Endodermal cell (in vitro differentiated cells): ENCODE data around the gene AGAP3. TPM values are rescaled to one million over a fixed set of nuclear protein-coding genes. Genes with fewer than 3 reads are reported as not detected.

Source experiments
- DNase-seq: peaks from one replicate; pipeline ENCODE4 v3.0.0-alpha.2; 2017
- H3K27ac ChIP-seq: 2 replicates; pipeline ENCODE4 v1.5.1; 2013; ENCODE audit warnings: mild to moderate bottlenecking, low read depth, low read length, moderate library complexity
- H3K27me3 ChIP-seq: 2 replicates; pipeline ENCODE4 v1.6.1; 2013; ENCODE audit warnings: mild to moderate bottlenecking, low read length, moderate library complexity; ENCODE audit not compliant: insufficient read depth, control insufficient read depth, poor library complexity, severe bottlenecking
- H3K36me3 ChIP-seq: 2 replicates; pipeline ENCODE4 v1.7.0; 2013; ENCODE audit warnings: mild to moderate bottlenecking, low read length, moderate library complexity; ENCODE audit not compliant: control insufficient read depth, insufficient read depth
- H3K4me1 ChIP-seq: one replicate; pipeline ENCODE4 v1.7.0; 2013; ENCODE audit warnings: low read length; ENCODE audit not compliant: control insufficient read depth, insufficient read depth
- H3K4me3 ChIP-seq: 2 replicates; pipeline ENCODE4 v1.5.1; 2013; ENCODE audit warnings: mild to moderate bottlenecking, low read length, moderate library complexity
- H3K9ac ChIP-seq: 2 replicates; pipeline ENCODE4 v1.6.1; 2013; ENCODE audit warnings: mild to moderate bottlenecking, low read length, moderate library complexity; ENCODE audit not compliant: poor library complexity, severe bottlenecking; ENCODE audit errors: extremely low read depth
- H3K9me3 ChIP-seq: 2 replicates; pipeline ENCODE4 v1.6.1; 2013; ENCODE audit warnings: mild to moderate bottlenecking, low read length, moderate library complexity; ENCODE audit not compliant: control insufficient read depth
- H3K27ac Mint-ChIP-seq: 2 replicates; pipeline ENCODE4 v1.8.0; 2020; ENCODE audit warnings: mixed read lengths
- H3K27me3 Mint-ChIP-seq: 2 replicates; pipeline ENCODE4 v1.8.0; 2021; ENCODE audit warnings: mild to moderate bottlenecking, mixed read lengths; ENCODE audit not compliant: insufficient read depth
- H3K36me3 Mint-ChIP-seq: 2 replicates; pipeline ENCODE4 v1.8.0; 2020; ENCODE audit warnings: low read depth, mixed read lengths
- H3K4me1 Mint-ChIP-seq: 2 replicates; pipeline ENCODE4 v1.8.0; 2020; ENCODE audit warnings: mixed read lengths
- H3K4me3 Mint-ChIP-seq: 2 replicates; pipeline ENCODE4 v1.8.0; 2020; ENCODE audit warnings: mild to moderate bottlenecking, moderate library complexity, mixed read lengths
- H3K9me3 Mint-ChIP-seq: 2 replicates; pipeline ENCODE4 v1.8.0; 2020; ENCODE audit warnings: mild to moderate bottlenecking, mixed read lengths
- CTCF ChIP-seq: fragments of 200-600 bp; sonication (generic); conservative IDR thresholded peaks from 2 replicates; pipeline ENCODE4 v1.5.0; 2021; ENCODE audit warnings: antibody characterized with exemption, mild to moderate bottlenecking
- WGBS, 2 experiments: methylation state at CpG; one replicate each; pipeline versions ENCODE4 v1.1.5 to v1.1.7; 2013; ENCODE audit warnings: missing lambda C conversion rate in 2 of 2, mixed read lengths in 1 of 2; ENCODE audit not compliant: insufficient coverage in 1 of 2, insufficient read length in 1 of 2; 5-methylcytosine and 5-hydroxymethylcytosine counted together
- total RNA-seq, 2 donors: library from RNA; stranded (reverse); fragmentation: NEBNext Ultra II Directional in 1 of 2; extraction: Animal tissue kit (Norgen Biotek cat#: 25700) in 1 of 2; gene quantifications; 2 replicates in 1 of 2; 3 replicates in 1 of 2; pipeline ENCODE4 v1.2.1, GENCODE V29; 2021

Gene AGAP3
- total RNA-seq, 2 donors from 2014 or later = 113 to 116 TPM

GRCh38 chr7:151091988-151092387 is 5.7 kb downstream of the AGAP3 start:
- Histone ChIP-seq H3K9me3 (no peaks in the 10 kb centered on the region), H3K4me1 (peaks cover 14% of the 10 kb centered on the region), H3K27me3 (no peaks in the 10 kb centered on the region), H3K4me3 (no peak overlapping the region), H3K27ac (no peak overlapping the region), H3K36me3 (peaks cover 31% of the 10 kb centered on the region), H3K9ac (no peak overlapping the region)
- H3K27ac Mint-ChIP-seq = no peak overlapping the region
- peaks cover 23% of the 10 kb centered on the region for H3K4me1 Mint-ChIP-seq
- WGBS, 2 experiments = 93 to 96% methylated on average over 10 to 14 of the region's 14 CpGs
- H3K36me3 Mint-ChIP-seq = peaks cover 28% of the 10 kb centered on the region
- no peaks in the 10 kb centered on the region for H3K9me3 Mint-ChIP-seq
- DNase-seq = no peak
- no peak for TF ChIP-seq CTCF
- no peaks in the 10 kb centered on the region for H3K27me3 Mint-ChIP-seq
- no peak overlapping the region for H3K4me3 Mint-ChIP-seq

- H3K9ac ChIP-seq = no peak overlapping the region
- H3K27ac ChIP-seq = no peak overlapping the region
- no peaks in the 10 kb centered on the region for H3K9me3 Mint-ChIP-seq
- peaks cover 35% of the 10 kb centered on the region for H3K36me3 ChIP-seq
- no peak for TF ChIP-seq CTCF
- DNase-seq = no peak
- peaks cover 9% of the 10 kb centered on the region for H3K4me1 ChIP-seq
- no peak overlapping the region for H3K4me3 Mint-ChIP-seq
- no peaks in the 10 kb centered on the region for H3K27me3 Mint-ChIP-seq
- 94 to 100% methylated on average over 4 to 6 of the region's 6 CpGs for WGBS, 2 experiments
- H3K27ac Mint-ChIP-seq = no peak overlapping the region
- no peaks in the 10 kb centered on the region for H3K9me3 ChIP-seq
- peaks cover 36% of the 10 kb centered on the region for H3K36me3 Mint-ChIP-seq
- no peaks in the 10 kb centered on the region for H3K27me3 ChIP-seq
- no peak overlapping the region for H3K4me3 ChIP-seq
- peaks cover 17% of the 10 kb centered on the region for H3K4me1 Mint-ChIP-seq
Measured at GRCh38 chr7:151093748-151094147, 7.5 kb downstream of the AGAP3 start.

GRCh38 chr7:151094675-151095074 is 8.4 kb downstream of the AGAP3 start:
- H3K27ac Mint-ChIP-seq = no peak overlapping the region
- Histone ChIP-seq H3K4me3 (no peak overlapping the region), H3K27me3 (no peaks in the 10 kb centered on the region), H3K9ac (no peak overlapping the region), H3K36me3 (peaks cover 35% of the 10 kb centered on the region), H3K9me3 (no peaks in the 10 kb centered on the region), H3K4me1 (no peaks in the 10 kb centered on the region), H3K27ac (no peak overlapping the region)
- TF ChIP-seq CTCF = no peak
- no peak overlapping the region for H3K4me3 Mint-ChIP-seq
- 94% methylated on average over 5 of the region's 5 CpGs for WGBS, 2 experiments
- H3K9me3 Mint-ChIP-seq = no peaks in the 10 kb centered on the region
- H3K36me3 Mint-ChIP-seq = peaks cover 30% of the 10 kb centered on the region
- no peaks in the 10 kb centered on the region for H3K27me3 Mint-ChIP-seq
- H3K4me1 Mint-ChIP-seq = peaks cover 8% of the 10 kb centered on the region
- DNase-seq = no peak
